ENCODE results near the gene CDT1. TPM values are rescaled to one million over a fixed set of nuclear protein-coding genes. Genes with fewer than 3 reads are reported as not detected.
"Not testable (repeated sequence)": the region's sequence is repeated elsewhere in the genome, so short reads cannot be mapped to it uniquely, and the experiment has no call there.

CDT1 gene
- total and polyA plus RNA-seq, 10 of the 15 experiments (the other 5 are each of a cell fraction or from before 2014, with no cell fraction given), result 0.50 to 87.6 (median 8.8) TPM

GRCh38 chr16:88787579-88788314, 15.8 kb upstream of the CDT1 start:
- in situ Hi-C loops (cut with MboI), result loop anchor here (10.0 kb wide), 1 partner anchor 333 kb away; the partner anchor contains the start of gene ZFPM1
- Histone ChIP-seq H3K9me3 (replicated peaks; ENCODE audit: control insufficient read depth, insufficient read depth, low read length) (no peaks in the 10 kb centered on the region), H3K9ac (ENCODE audit: control insufficient read depth, insufficient read depth, low read length) (no peak overlapping the region), H3K4me2 (ENCODE audit: control insufficient read depth, insufficient read depth) (no peak overlapping the region), H3K27me3 (replicated peaks in 1 of 2; ENCODE audit: control insufficient read depth in 2 of 2, insufficient read depth in 2 of 2, low read length in 1 of 2) (no peaks in the 10 kb centered on the region), H3K27ac (ENCODE audit: control insufficient read depth, insufficient read depth) (no peak overlapping the region), H3K36me3 (ENCODE audit: control insufficient read depth in 2 of 2, insufficient read depth in 2 of 2, low read length in 1 of 2) (no peaks in the 10 kb centered on the region), H3K4me3 (no peak overlapping the region), H3K79me2 (ENCODE audit: control insufficient read depth, insufficient read depth, low read length) (peaks cover 26% of the 10 kb centered on the region), H3K4me1 (ENCODE audit: control insufficient read depth, insufficient read depth, low read length) (peaks cover 16% of the 10 kb centered on the region), H2AFZ (ENCODE audit: control insufficient read depth, low read depth, low read length) (no peak overlapping the region), H4K20me1 (ENCODE audit: control insufficient read depth, insufficient read depth) (no peaks in the 10 kb centered on the region; the same call in 1 of the 2 replicates)
- CTCF ChIA-PET, result interaction anchor here (1.0 to 1.7 kb wide), 4 partner anchors 13 to 379 kb away, joined by 3 to 5 read pairs (median 4); no protein-coding TSS in a partner anchor
- 75% methylated on average over 11 of the region's 11 CpGs for WGBS (ENCODE audit: insufficient coverage, insufficient replicate concordance, low lambda C conversion rate, missing lambda C conversion rate)
- BruUV-seq (replicated peaks), result no TSS peak
- FAIRE-seq, result no peak
- POLR2A ChIA-PET, result no interaction called here
- no peak for ATAC-seq
- intact Hi-C loops (cut with micrococcal nuclease; ENCODE audit: unreplicated experiment), result no loop called here
- DNase-seq (ENCODE audit: low read depth, low spot score), result no peak
- SMC1A ChIA-PET (ENCODE audit: uncharacterized antibody, unreplicated experiment), result interaction anchor here (1.8 kb wide), 2 partner anchors 23 to 50 kb away, joined by 4 to 6 read pairs; no protein-coding TSS in a partner anchor
- no peak for TF ChIP-seq PAX5 (IDR thresholded peaks at IDR 0.05; ENCODE audit: borderline replicate concordance, low read depth, low read length)
- TF ChIP-seq POU2F2 (IDR thresholded peaks at IDR 0.05; ENCODE audit: borderline replicate concordance, low read depth, low read length), result no peak
- no peak for TF ChIP-seq MYC (IDR thresholded peaks at IDR 0.05; ENCODE audit: insufficient read depth, insufficient read length, insufficient replicate concordance, low read length, severe bottlenecking)
- RAD21 ChIA-PET (ENCODE audit: unreplicated experiment), result interaction anchor here (1.0 to 1.9 kb wide), 2 partner anchors 12 to 50 kb away, joined by 3 to 6 read pairs; no protein-coding TSS in a partner anchor

- H3K4me2 ChIP-seq (ENCODE audit: control insufficient read depth, insufficient read depth); H4K20me1 ChIP-seq (ENCODE audit: control insufficient read depth, insufficient read depth); H3K27ac ChIP-seq (ENCODE audit: control insufficient read depth, insufficient read depth); POLR2A ChIA-PET; H3K36me3 ChIP-seq (ENCODE audit: control insufficient read depth in 2 of 2, insufficient read depth in 2 of 2, low read length in 1 of 2); RAD21 ChIA-PET (ENCODE audit: unreplicated experiment); BruUV-seq (replicated peaks); H3K9ac ChIP-seq (ENCODE audit: control insufficient read depth, insufficient read depth, low read length); H2AFZ ChIP-seq (ENCODE audit: control insufficient read depth, low read depth, low read length); H3K9me3 ChIP-seq (replicated peaks; ENCODE audit: control insufficient read depth, insufficient read depth, low read length); H3K27me3 ChIP-seq (replicated peaks in 1 of 2; ENCODE audit: control insufficient read depth in 2 of 2, insufficient read depth in 2 of 2, low read length in 1 of 2); H3K4me3 ChIP-seq; intact Hi-C loops (cut with micrococcal nuclease; ENCODE audit: unreplicated experiment); ATAC-seq; FAIRE-seq; DNase-seq (ENCODE audit: low read depth, low spot score): not testable (repeated sequence)
- ChIA-PET CTCF (interaction anchor here (1.0 kb wide), 1 partner anchor 378 kb away, joined by 3 read pairs; no protein-coding TSS in a partner anchor), SMC1A (ENCODE audit: uncharacterized antibody, unreplicated experiment) (interaction anchor here (1.5 kb wide), 1 partner anchor 8 kb away, joined by 5 read pairs; no protein-coding TSS in a partner anchor)
- in situ Hi-C loops (cut with MboI), result loop anchor here (10.0 kb wide), 1 partner anchor 334 kb away; the partner anchor contains the start of gene ZFPM1
- H3K79me2 ChIP-seq (ENCODE audit: control insufficient read depth, insufficient read depth, low read length), result peaks cover 16% of the 10 kb centered on the region
- 98% methylated on average over 8 of the region's 8 CpGs for WGBS (ENCODE audit: insufficient coverage, insufficient replicate concordance, low lambda C conversion rate, missing lambda C conversion rate)
- H3K4me1 ChIP-seq (ENCODE audit: control insufficient read depth, insufficient read depth, low read length), result peaks cover 19% of the 10 kb centered on the region
Observed at GRCh38 chr16:88788749-88789148, 14.8 kb upstream of the CDT1 start.
